PC-9 (cell line): ENCODE results near the gene XPO5.

ENCODE experiments used
- CTCF ChIP-seq: fragments of 200-600 bp; sonication (generic); conservative IDR thresholded peaks from 2 replicates; pipeline ENCODE4 v1.6.1; 2017; ENCODE audit warnings: mixed run types, antibody characterized with exemption, mild to moderate bottlenecking, moderate library complexity
- EZH2 ChIP-seq: fragments of 200-600 bp; sonication (generic); IDR thresholded peaks from 2 replicates; pipeline ENCODE4 v1.8.0; 2017; ENCODE audit warnings: antibody characterized with exemption, low read depth

GRCh38 chr6:43516697-43517504 lies 58.9 kb downstream of the XPO5 start, which contains the start of the genes POLR1C and YIPF3:
- TF ChIP-seq CTCF, result no peak
- TF ChIP-seq EZH2, result no peak
